AG04449 (cell line): ENCODE data around the gene MAT2A.
"Not testable (repeated sequence)": the region's sequence is repeated elsewhere in the genome, so short reads cannot be mapped to it uniquely, and the experiment has no call there.

ENCODE experiments used
- CTCF ChIA-PET: fragments of 350-600 bp; formaldehyde crosslinking; extraction: SDS; loops from one replicate; lab custom pipeline; 2021; ENCODE audit warnings: antibody characterized with exemption; lab: Yijun Ruan, JAX
- POLR2A ChIA-PET: fragments of 400-600, 350-600 bp; formaldehyde crosslinking; extraction: SDS; loops from one replicate; lab custom pipeline; 2020; ENCODE audit warnings: antibody characterized with exemption, inconsistent platforms; lab: Yijun Ruan, JAX
- DNase-seq: peaks from one replicate; pipeline ENCODE4 v3.0.0-alpha.2; 2010; ENCODE audit warnings: low read depth, low spot score
- H3K4me3 ChIP-seq: 2 replicates; pipeline ENCODE4 v1.5.1; 2011; ENCODE audit warnings: low read depth, mild to moderate bottlenecking, control low read depth, low read length
- CTCF ChIP-seq: IDR thresholded peaks from one replicate; pipeline ENCODE4 v1.5.1; 2011; ENCODE audit warnings: mild to moderate bottlenecking, moderate library complexity, low read length, control low read depth, inconsistent platforms; ENCODE audit not compliant: insufficient read depth; ENCODE audit errors: missing control alignments

The MAT2A gene

DNA sequence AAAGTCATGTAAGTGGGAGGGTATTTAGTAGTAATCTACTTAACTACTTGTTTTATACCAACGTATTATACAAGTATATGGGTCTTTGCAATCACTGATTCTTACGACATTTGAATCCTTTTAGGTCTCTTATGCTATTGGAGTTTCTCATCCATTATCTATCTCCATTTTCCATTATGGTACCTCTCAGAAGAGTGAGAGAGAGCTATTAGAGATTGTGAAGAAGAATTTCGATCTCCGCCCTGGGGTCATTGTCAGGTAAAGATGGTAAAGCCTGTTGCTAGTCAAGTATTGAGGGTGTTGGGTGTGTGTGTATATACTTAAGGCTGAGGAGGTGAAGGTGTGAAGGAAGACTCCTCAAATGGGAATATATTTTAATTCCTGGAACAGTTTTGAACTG is 3.8 kb downstream of the MAT2A start:
- POLR2A ChIA-PET = interaction anchor here (0.5 to 5.7 kb wide), 5 partner anchors 97 to 178 kb away, joined by 3 to 103 read pairs (median 3); partner anchors contain the start of gene SH2D6
- no peak overlapping the region for H3K4me3 ChIP-seq
- DNase-seq = no peak
- no peak for TF ChIP-seq CTCF
- CTCF ChIA-PET = interaction anchor here (8.6 to 30.0 kb wide), 2 partner anchors 9 to 110 kb away, joined by 104 to 922 read pairs; partner anchors contain the start of gene SH2D6

GRCh38 chr2:85544254-85544691 is 5.3 kb downstream of the MAT2A start:
- CTCF ChIA-PET = interaction anchor here (8.6 to 30.0 kb wide), 2 partner anchors 7 to 111 kb away, joined by 104 to 922 read pairs; partner anchors contain the start of gene SH2D6
- not testable (repeated sequence) for DNase-seq, H3K4me3 ChIP-seq
- POLR2A ChIA-PET = interaction anchor here (0.8 to 3.0 kb wide), 5 partner anchors 40 to 190 kb away, joined by 3 to 9 read pairs (median 4); partner anchors contain the start of genes RETSAT and SH2D6

DNA sequence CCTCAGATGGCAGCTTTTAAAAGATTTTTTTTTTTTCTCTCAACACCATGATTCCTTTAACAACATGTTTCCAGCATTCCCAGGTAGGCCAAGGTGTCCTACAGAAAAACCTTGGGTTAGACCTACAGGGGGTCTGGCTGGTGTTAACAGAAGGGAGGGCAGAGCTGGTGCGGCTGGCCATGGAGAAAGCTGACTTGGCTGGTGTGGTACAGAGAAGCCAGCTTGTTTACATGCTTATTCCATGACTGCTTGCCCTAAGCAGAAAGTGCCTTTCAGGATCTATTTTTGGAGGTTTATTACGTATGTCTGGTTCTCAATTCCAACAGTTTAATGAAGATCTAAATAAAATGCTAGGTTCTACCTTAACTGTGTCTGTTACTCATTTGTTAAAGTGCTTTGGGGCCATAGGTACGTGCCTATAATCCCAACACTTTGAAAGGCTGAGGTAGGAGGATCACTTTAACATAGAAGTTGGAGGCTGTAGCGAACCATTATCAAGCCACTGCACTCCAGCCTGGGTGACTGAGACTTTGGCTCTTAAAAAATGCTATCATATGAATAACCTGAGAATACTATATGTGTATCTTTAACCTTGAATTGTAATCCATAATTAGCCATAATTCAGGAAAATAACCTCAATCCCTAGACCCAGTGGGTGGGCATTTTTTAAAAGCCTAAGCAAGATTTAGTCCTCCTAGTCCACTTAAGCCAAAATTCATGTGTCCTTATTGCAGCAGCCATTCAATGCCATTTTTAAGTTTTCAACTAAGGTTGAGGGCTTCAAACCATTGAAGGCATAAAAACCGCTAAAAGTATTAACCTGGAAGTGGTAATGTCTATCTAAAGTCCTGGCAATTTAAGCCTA is 6.2 kb downstream of the MAT2A start:
- ChIA-PET POLR2A (interaction anchor here (0.5 to 3.0 kb wide), 10 partner anchors 16 to 191 kb away, joined by 3 to 21 read pairs (median 4); partner anchors contain the start of genes GGCX, RETSAT and SH2D6), CTCF (interaction anchor here (0.7 to 30.0 kb wide), 5 partner anchors 10 to 112 kb away, joined by 3 to 922 read pairs (median 3); partner anchors contain the start of gene SH2D6)
- not testable (repeated sequence) for DNase-seq, H3K4me3 ChIP-seq

- no peak overlapping the region for H3K4me3 ChIP-seq
- ChIA-PET CTCF (interaction anchor here (0.7 to 30.0 kb wide), 5 partner anchors 9 to 113 kb away, joined by 3 to 922 read pairs (median 3); partner anchors contain the start of gene SH2D6), POLR2A (interaction anchor here (0.5 to 2.2 kb wide), 7 partner anchors 15 to 164 kb away, joined by 3 to 21 read pairs (median 4); partner anchors contain the start of genes GGCX and SH2D6)
- no peak for DNase-seq
- TF ChIP-seq CTCF = no peak
Observed at GRCh38 chr2:85545780-85546240, 6.8 kb downstream of the MAT2A start.

GRCh38 chr2:85547089-85547858 is 8.3 kb downstream of the MAT2A start:
- ChIA-PET POLR2A (interaction anchor here (0.9 to 4.2 kb wide), 4 partner anchors 7 to 127 kb away, joined by 3 to 98 read pairs (median 12); partner anchors contain the start of genes MAT2A and SH2D6), CTCF (interaction anchor here (2.2 to 30.0 kb wide), 2 partner anchors 8 to 114 kb away, joined by 13 to 922 read pairs; partner anchors contain the start of gene SH2D6)
- no peak for TF ChIP-seq CTCF
- DNase-seq = no peak
- no peak overlapping the region for H3K4me3 ChIP-seq

DNA sequence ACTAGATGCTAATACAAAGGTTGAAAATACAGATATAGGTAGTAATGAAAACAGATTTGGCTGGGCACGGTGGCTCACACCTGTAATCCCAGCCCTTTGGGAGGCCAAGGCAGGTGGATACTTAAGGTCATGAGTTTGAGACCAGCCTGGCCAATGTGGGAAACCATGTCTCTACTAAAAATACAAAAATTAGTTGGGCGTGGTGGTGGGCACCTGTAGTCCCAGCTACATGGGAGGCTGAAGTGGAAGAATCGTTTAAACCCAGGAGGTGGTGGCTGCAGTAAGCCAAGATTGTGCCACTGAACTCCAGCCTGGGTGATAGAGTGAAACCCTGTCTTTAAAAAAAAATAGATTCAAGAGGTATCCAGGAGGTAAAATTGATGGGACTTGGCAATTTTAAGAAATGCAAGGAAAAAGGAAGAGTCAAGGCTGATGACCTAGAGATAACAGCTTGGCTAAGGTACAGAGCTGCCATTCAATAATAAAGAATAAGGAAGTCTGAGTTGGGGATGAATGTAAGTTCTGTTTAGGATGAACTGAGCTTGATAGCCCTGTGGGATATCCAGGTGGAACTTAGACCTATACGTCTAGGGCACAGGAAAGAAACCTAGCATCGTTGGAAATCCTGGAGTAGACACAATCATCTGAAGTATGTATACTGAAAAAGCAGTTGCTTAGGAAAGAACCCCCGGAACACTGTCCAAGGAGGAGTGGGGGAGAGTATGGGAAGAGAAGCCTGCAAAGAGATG is 9.1 kb downstream of the MAT2A start:
- H3K4me3 ChIP-seq = no peak overlapping the region
- DNase-seq = no peak
- ChIA-PET CTCF (interaction anchor here (0.8 to 30.0 kb wide), 5 partner anchors 8 to 115 kb away, joined by 3 to 922 read pairs (median 47); partner anchors contain the start of genes GGCX, MAT2A and SH2D6), POLR2A (interaction anchor here (1.2 to 4.3 kb wide), 5 partner anchors 8 to 220 kb away, joined by 4 to 98 read pairs (median 8); partner anchors contain the start of genes GGCX, MAT2A, SH2D6 and TGOLN2)
- TF ChIP-seq CTCF = no peak
